IMR-90 (cell line): ENCODE measurements around the gene VASN. TPM values are rescaled to one million over a fixed set of nuclear protein-coding genes. Genes with fewer than 3 reads are reported as not detected.

Experiments used
- ATAC-seq: fragments of 200-7000 bp; cut with Tn5 transposase; 2 replicates; pipeline ENCODE4 v1.9.1; 2020; ENCODE audit warnings: low read depth, mild to moderate bottlenecking, moderate library complexity
- BruUV-seq: library from RNA; stranded (reverse); fragments of 400-500 nt; replicated peaks from 2 replicates; lab custom pipeline; 2021; lab: Mats Ljungman, UMichigan
- CTCF ChIA-PET: fragments of 300-600 bp; formaldehyde crosslinking; extraction: SDS; loops from one replicate; lab custom pipeline; 2021; ENCODE audit warnings: antibody characterized with exemption; lab: Yijun Ruan, JAX
- POLR2A ChIA-PET: fragments of 300-600 bp; sonication (Branson Sonifier 250); formaldehyde crosslinking; loops from one replicate; lab custom pipeline; 2022; ENCODE audit warnings: antibody characterized with exemption; ENCODE audit not compliant: unreplicated experiment; lab: Charles Lee
- DNase-seq: peaks from one replicate; pipeline ENCODE4 v3.0.0; 2013
- H2AFZ ChIP-seq: replicated peaks from 2 replicates; pipeline ENCODE3; 2013; ENCODE audit warnings: low read length, mild to moderate bottlenecking; ENCODE audit not compliant: poor library complexity
- H2AK5ac ChIP-seq: 2 replicates; pipeline ENCODE4 v1.6.1; 2013; ENCODE audit warnings: low read depth, low read length, inconsistent platforms
- H2AK9ac ChIP-seq: replicated peaks from 2 replicates; pipeline ENCODE3; 2013; ENCODE audit warnings: mild to moderate bottlenecking, low read depth, low read length, moderate library complexity; ENCODE audit not compliant: poor library complexity
- H2BK120ac ChIP-seq: 2 replicates; pipeline ENCODE4 v1.6.1; 2013; ENCODE audit warnings: low read depth, low read length, inconsistent platforms
- H2BK15ac ChIP-seq: 3 replicates; pipeline ENCODE4 v1.6.1; 2013; ENCODE audit warnings: low read depth, low read length, inconsistent platforms
- H2BK20ac ChIP-seq: 2 replicates; pipeline ENCODE4 v1.6.1; 2013; ENCODE audit warnings: low read depth, mild to moderate bottlenecking, inconsistent platforms, low read length, moderate library complexity
- H2BK5ac ChIP-seq: 2 replicates; pipeline ENCODE4 v1.6.1; 2013; ENCODE audit warnings: mild to moderate bottlenecking, low read depth, low read length, inconsistent platforms; ENCODE audit not compliant: poor library complexity, severe bottlenecking
- H3K14ac ChIP-seq: replicated peaks from 2 replicates; pipeline ENCODE4 v1.6.1; 2013; ENCODE audit warnings: low read depth, low read length, inconsistent platforms
- H3K18ac ChIP-seq: 2 replicates; pipeline ENCODE4 v1.6.1; 2013; ENCODE audit warnings: low read depth, low read length, control low read depth
- H3K23ac ChIP-seq: 2 replicates; pipeline ENCODE4 v1.6.1; 2013; ENCODE audit warnings: low read depth, low read length, inconsistent platforms
- H3K27ac ChIP-seq: 2 replicates; pipeline ENCODE4 v1.5.1; 2013; ENCODE audit warnings: mild to moderate bottlenecking, control low read depth, low read length; ENCODE audit not compliant: insufficient read depth
- H3K27me3 ChIP-seq: 2 replicates; pipeline ENCODE4 v1.6.1; 2013; ENCODE audit warnings: low read length; ENCODE audit not compliant: control insufficient read depth, insufficient read depth
- H3K36me3 ChIP-seq: 2 replicates; pipeline ENCODE4 v1.6.1; 2013; ENCODE audit warnings: low read length, mixed read lengths; ENCODE audit not compliant: control insufficient read depth, insufficient read depth
- H3K4ac ChIP-seq: 2 replicates; pipeline ENCODE4 v1.6.1; 2013; ENCODE audit warnings: low read depth, low read length, inconsistent platforms
- H3K4me1 ChIP-seq: 2 replicates; pipeline ENCODE4 v1.6.1; 2013; ENCODE audit warnings: low read length, mixed read lengths; ENCODE audit not compliant: control insufficient read depth, insufficient read depth
- H3K4me2 ChIP-seq: 2 replicates; pipeline ENCODE4 v1.6.1; 2013; ENCODE audit warnings: low read depth, mild to moderate bottlenecking, control low read depth, low read length, moderate library complexity
- H3K4me3 ChIP-seq: 2 replicates; pipeline ENCODE4 v1.5.1; 2013; ENCODE audit warnings: low read depth, mild to moderate bottlenecking, control low read depth, low read length, moderate library complexity; ENCODE audit not compliant: insufficient read depth
- H3K56ac ChIP-seq: 2 replicates; pipeline ENCODE4 v1.6.1; 2013; ENCODE audit warnings: low read length, inconsistent platforms; ENCODE audit not compliant: insufficient read depth; ENCODE audit errors: extremely low read depth
- H3K79me1 ChIP-seq, 2 experiments: 2 replicates each; pipeline ENCODE4 v1.6.1; 2013; ENCODE audit warnings: low read length in 2 of 2, inconsistent platforms in 1 of 2, low read depth in 1 of 2
- H3K9ac ChIP-seq: 2 replicates; pipeline ENCODE4 v1.6.1; 2013; ENCODE audit warnings: low read depth, low read length, control low read depth
- H3K9me1 ChIP-seq: 2 replicates; pipeline ENCODE4 v1.6.1; 2013; ENCODE audit warnings: low read length, inconsistent platforms; ENCODE audit not compliant: insufficient read depth
- H3K9me3 ChIP-seq: 2 replicates; pipeline ENCODE4 v1.6.1; 2013; ENCODE audit warnings: low read length; ENCODE audit not compliant: control insufficient read depth, insufficient read depth
- H4K20me1 ChIP-seq: 2 replicates; pipeline ENCODE4 v1.6.1; 2013; ENCODE audit warnings: low read length, inconsistent platforms; ENCODE audit not compliant: insufficient read depth
- H4K5ac ChIP-seq: 2 replicates; pipeline ENCODE4 v1.6.1; 2013; ENCODE audit warnings: mild to moderate bottlenecking, low read depth, low read length, control low read depth
- H4K8ac ChIP-seq, 2 experiments: 2 replicates each; pipeline ENCODE4 v1.6.1; 2013; ENCODE audit warnings: low read depth in 2 of 2, low read length in 2 of 2, control low read depth in 1 of 2, inconsistent platforms in 1 of 2
- H4K91ac ChIP-seq: 2 replicates; pipeline ENCODE4 v1.6.1; 2013; ENCODE audit warnings: low read depth, low read length, inconsistent platforms; ENCODE audit not compliant: insufficient read depth
- CHD1 ChIP-seq: IDR thresholded peaks from 2 replicates; pipeline ENCODE4 v1.6.1; 2012; ENCODE audit warnings: low read depth, low read length, improper control_type of control experiment
- ELK1 ChIP-seq: fragments of 150-350 bp; IDR thresholded peaks from 2 replicates; pipeline ENCODE4 v1.6.1; 2016; ENCODE audit warnings: low read depth, mild to moderate bottlenecking, low read length, moderate library complexity, borderline replicate concordance
- FOS ChIP-seq: fragments of 150-350 bp; IDR thresholded peaks from 2 replicates; pipeline ENCODE4 v1.6.1; 2016; ENCODE audit warnings: low read depth, low read length
- MXI1 ChIP-seq: IDR thresholded peaks from 2 replicates; pipeline ENCODE4 v1.6.1; 2012; ENCODE audit warnings: low read depth, mild to moderate bottlenecking, low read length, moderate library complexity, borderline replicate concordance
- POLR2A ChIP-seq: IDR thresholded peaks from 2 replicates; pipeline ENCODE4 v1.6.1; 2012; ENCODE audit warnings: mild to moderate bottlenecking, low read depth, low read length
- RAD21 ChIP-seq: IDR thresholded peaks from 2 replicates; pipeline ENCODE4 v1.6.1; 2012; ENCODE audit warnings: low read length, improper control_type of control experiment
- RCOR1 ChIP-seq: IDR thresholded peaks from 2 replicates; pipeline ENCODE4 v1.6.1; 2012; ENCODE audit warnings: mild to moderate bottlenecking, low read length, improper control_type of control experiment; ENCODE audit not compliant: insufficient replicate concordance
- RFX5 ChIP-seq: IDR thresholded peaks from 2 replicates; pipeline ENCODE4 v1.8.0; 2012; ENCODE audit warnings: low read depth, mild to moderate bottlenecking, low read length, moderate library complexity
- WGBS, 2 experiments: methylation state at CpG; one replicate each; pipeline versions ENCODE4 v1.1.5 to v1.1.7; 2013; ENCODE audit warnings: missing lambda C conversion rate in 2 of 2; ENCODE audit not compliant: insufficient read length in 1 of 2; ENCODE audit errors: extremely low coverage in 2 of 2; 5-methylcytosine and 5-hydroxymethylcytosine counted together
- dilution Hi-C: fragments of 300-500 bp; cut with HindIII; formaldehyde crosslinking; loops from one replicate; pipeline ENCODE4 v1.14.3; 2018; ENCODE audit warnings: low sequenced_read_pairs; ENCODE audit not compliant: unreplicated experiment
- in situ Hi-C: fragments of 300-500 bp; cut with MboI; formaldehyde crosslinking; loops from 3 replicates; pipeline ENCODE4 v1.14.3; 2019; ENCODE audit warnings: low sequenced_read_pairs, inconsistent platforms, mixed read lengths
- intact Hi-C: fragments of 100-400 bp; cut with micrococcal nuclease; formaldehyde crosslinking; loops from 2 replicates; pipeline ENCODE4 v1.10.0; 2022
- polyA plus RNA-seq, 3 experiments: library from polyadenylated mRNA; depleted of rRNA; stranded (reverse); fragments of >200 nt; gene quantifications; 2 replicates each; pipeline ENCODE4 v1.2.3, GENCODE V29; 2012; ENCODE audit warnings: low replicate concordance in 1 of 3
- total RNA-seq: library from RNA; depleted of rRNA; stranded (reverse); fragments of >200 nt; gene quantifications from 2 replicates; pipeline ENCODE4 v1.2.3, GENCODE V29; 2012

Gene VASN
- total and polyA plus RNA-seq, 2 of the 4 experiments (the other 2 are of a cell fraction), result 9.3 to 87.2 TPM

GRCh38 chr16:4362476-4363135 lies 9.0 kb upstream of the VASN start (continued):
- no peak for TF ChIP-seq RFX5

DNA sequence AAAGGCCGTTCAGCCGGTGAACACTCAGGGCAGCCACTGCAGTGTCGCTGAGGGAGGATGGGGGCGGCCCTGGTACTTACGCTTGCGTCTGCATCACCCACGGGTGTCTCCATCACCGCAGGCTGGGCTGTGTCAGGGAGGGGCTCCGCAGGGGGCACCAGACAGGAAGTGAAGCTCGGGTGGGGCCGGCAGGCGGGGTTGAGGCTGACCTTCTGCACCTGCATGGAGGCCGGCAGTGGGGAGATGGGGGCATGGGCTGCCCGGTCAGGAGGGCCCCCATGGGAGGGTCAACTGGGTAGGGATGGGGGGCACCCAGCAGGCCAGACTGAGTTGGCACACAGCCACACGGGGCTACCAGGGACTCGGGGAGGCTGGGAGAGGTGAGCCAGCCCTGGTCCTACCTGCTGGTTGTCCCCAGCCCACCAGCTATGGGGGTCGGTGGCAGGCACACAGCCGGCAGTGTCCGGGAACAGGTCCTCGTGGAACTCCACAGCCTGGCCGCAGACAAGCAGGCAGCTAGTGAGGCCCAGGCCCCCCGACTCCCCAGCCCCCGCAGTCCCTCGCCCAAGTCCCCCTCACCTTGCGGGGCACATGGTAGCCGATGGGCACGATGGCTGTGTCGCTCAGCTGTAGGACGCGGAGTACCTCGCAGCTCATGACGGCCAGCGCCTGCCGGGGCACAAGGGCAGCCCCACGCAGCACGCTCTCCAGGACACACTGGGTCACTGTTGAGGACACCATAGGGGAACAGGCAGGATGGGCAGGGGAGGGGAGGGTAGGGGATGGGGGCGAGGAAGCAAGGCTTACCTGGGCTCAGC lies 7.2 kb upstream of the VASN start:
- ChIA-PET POLR2A (no interaction called here), CTCF (no interaction called here)
- Histone ChIP-seq H2AK5ac (no peak overlapping the region), H3K18ac (no peak overlapping the region), H3K36me3 (peaks cover 6% of the 10 kb centered on the region; the same call in 1 of the 2 replicates), H3K79me1 (peaks cover 0 to 19% of the 10 kb centered on the region in 2 experiments; a peak in 2 of 4 replicates), H3K4ac (no peak overlapping the region), H3K23ac (no peak overlapping the region), H3K4me1 (peaks cover 11% of the 10 kb centered on the region), H3K56ac (no peak overlapping the region), H3K27me3 (no peaks in the 10 kb centered on the region), H3K9me1 (peaks cover 12% of the 10 kb centered on the region; the same call in 1 of the 2 replicates), H3K9ac (no peak overlapping the region), H3K14ac (no peak overlapping the region), H3K9me3 (no peaks in the 10 kb centered on the region), H2AK9ac (no peak overlapping the region), H2BK20ac (no peak overlapping the region), H3K27ac (no peak overlapping the region), H4K8ac (no peak overlapping the region), H2BK5ac (no peak overlapping the region), H4K20me1 (peaks cover 5% of the 10 kb centered on the region; the same call in 1 of the 2 replicates), H4K5ac (no peak overlapping the region), H2AFZ (no peak overlapping the region), H3K4me2 (no peak overlapping the region), H2BK15ac (no peak overlapping the region), H3K4me3 (no peak overlapping the region), H4K91ac (no peak overlapping the region), H2BK120ac (no peak overlapping the region)
- intact Hi-C loops, result no loop called here
- 95% methylated on average over 16 of the region's 37 CpGs; no CpG with 5 or more reads in 1 of the 2 experiments for WGBS, 2 experiments
- ATAC-seq (no peak), DNase-seq (no peak)
- in situ Hi-C loops, result loop anchor here (5.0 kb wide), 1 partner anchor 33 kb away; no protein-coding TSS in a partner anchor
- BruUV-seq, result no TSS peak
- dilution Hi-C loops, result no loop called here
- no peak for TF ChIP-seq RAD21
- no peak for TF ChIP-seq ELK1
- no peak for TF ChIP-seq POLR2A
- no peak for TF ChIP-seq CHD1
- TF ChIP-seq MXI1, result no peak
- no peak for TF ChIP-seq FOS
- TF ChIP-seq RCOR1, result no peak
